Measurements from ENCODE around the gene CKS1B. TPM values are rescaled to one million over a fixed set of nuclear protein-coding genes. Genes with fewer than 3 reads are reported as not detected.

Gene CKS1B
- total RNA-seq, 6 experiments from 2014 or later, result 14.9 to 51.7 (median 23.1) TPM

- Histone ChIP-seq H3K9me3 (no peaks in the 10 kb centered on the region), H3K27me3 (no peaks in the 10 kb centered on the region), H3K4me1 (peaks cover 0 to 10% (median 0%) of the 10 kb centered on the region in 4 donors), H3K27ac (no peak overlapping the region), H3K4me3 (no peak overlapping the region), H3K36me3 (peaks cover 0 to 9% (median 0%) of the 10 kb centered on the region in 4 donors)
- ATAC-seq, result peak in 1 of 4 donors; percentile 5
- TF ChIP-seq CTCF (IDR thresholded peaks at IDR 0.05) (no peak), POLR2A (IDR thresholded peaks at IDR 0.05) (no peak)
- intact Hi-C loops (cut with DNase I), result no loop called here
- 79% methylated on average over 6 of the region's 14 CpGs for WGBS (ENCODE audit: insufficient coverage, low coverage, low lambda C conversion rate, missing lambda C conversion rate)
- no peak for DNase-seq
Observed at GRCh38 chr1:154992721-154993571, 18.5 kb downstream of the CKS1B start.

DNA sequence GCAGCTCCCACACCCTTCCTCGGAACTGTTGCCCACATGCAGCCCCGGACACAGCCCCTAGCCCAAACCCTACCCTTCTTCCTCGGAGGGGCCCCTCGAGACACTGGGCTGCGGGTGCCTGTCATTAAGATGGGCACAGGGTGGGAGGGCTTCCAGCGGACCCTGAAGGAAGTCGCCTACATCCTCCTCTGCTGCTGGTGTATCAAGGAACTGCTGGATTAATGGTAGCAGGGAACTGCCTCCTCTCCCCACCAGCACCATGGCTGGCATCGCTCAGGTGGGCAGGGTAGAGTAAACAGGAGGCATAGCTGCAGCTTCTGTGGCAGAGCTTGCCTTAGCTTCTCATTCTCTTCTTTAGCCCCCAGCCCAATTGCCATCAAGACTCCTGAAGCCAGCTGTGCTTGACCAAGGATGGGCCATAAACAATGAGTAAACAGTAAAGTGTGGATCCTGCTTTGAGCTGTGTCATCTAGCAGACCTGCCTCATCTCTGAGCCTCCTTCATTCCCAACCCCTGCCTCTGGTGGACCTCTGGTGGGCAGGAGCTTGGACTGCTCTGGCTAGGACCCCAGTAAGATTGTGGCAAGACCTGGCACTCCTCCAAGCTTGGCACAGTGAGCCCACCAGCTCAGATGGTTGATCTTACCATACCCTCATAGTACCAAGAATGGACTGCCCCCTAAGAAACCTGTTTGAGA lies 19.2 kb downstream of the CKS1B start, which contains the start of gene LENEP:
Gene LENEP (plus strand): TSS at position 15 of the 697 bp plus-strand sequence. CDS start 22 bp downstream, at position 37.
- ATAC-seq, result no peak
- H3K36me3 ChIP-seq, result peaks cover 0 to 6% (median 0%) of the 10 kb centered on the region in 4 donors
- H3K4me1 ChIP-seq, result peaks cover 0 to 9% (median 0%) of the 10 kb centered on the region in 4 donors
- no peaks in the 10 kb centered on the region for H3K9me3 ChIP-seq
- H3K4me3 ChIP-seq, result no peak within 1 kb of the TSS
- DNase-seq, result no peak
- intact Hi-C loops (cut with DNase I), result no loop called here
- TF ChIP-seq CTCF (IDR thresholded peaks at IDR 0.05), result no peak
- TF ChIP-seq POLR2A (IDR thresholded peaks at IDR 0.05), result no peak
- H3K27me3 ChIP-seq, result no peaks in the 10 kb centered on the region
- H3K27ac ChIP-seq, result no peak within 1 kb of the TSS
- WGBS (ENCODE audit: insufficient coverage, low coverage, low lambda C conversion rate, missing lambda C conversion rate), result 80% methylated on average over 1 of the region's 8 CpGs

DNA sequence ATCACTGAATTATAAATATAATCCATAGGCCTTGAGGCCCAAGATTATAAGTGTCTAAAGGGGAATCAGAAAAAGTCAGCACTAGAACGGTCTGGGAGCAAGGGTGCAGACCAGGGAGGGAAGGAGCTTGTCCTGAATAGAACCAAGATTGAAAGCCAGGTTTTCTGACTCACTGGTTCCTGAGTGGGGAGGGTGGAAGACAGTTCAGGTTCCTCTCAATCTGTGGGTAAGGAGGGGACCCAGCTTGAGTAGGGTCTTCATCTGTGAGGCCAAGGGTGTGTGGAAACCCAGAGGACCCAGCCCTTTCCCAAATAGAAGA lies 19.7 kb downstream of the CKS1B start:
- Histone ChIP-seq H3K27me3 (no peaks in the 10 kb centered on the region), H3K4me1 (peaks cover 0 to 9% (median under 1%) of the 10 kb centered on the region in 4 donors), H3K36me3 (peaks cover 0 to 5% (median 0%) of the 10 kb centered on the region in 4 donors), H3K9me3 (no peaks in the 10 kb centered on the region), H3K4me3 (no peak overlapping the region), H3K27ac (no peak overlapping the region)
- no peak for DNase-seq
- intact Hi-C loops (cut with DNase I), result no loop called here
- 82% methylated on average over 1 of the region's 1 CpG for WGBS (ENCODE audit: insufficient coverage, low coverage, low lambda C conversion rate, missing lambda C conversion rate)
- ATAC-seq, result no peak
- no peak for TF ChIP-seq POLR2A (IDR thresholded peaks at IDR 0.05)
- TF ChIP-seq CTCF (IDR thresholded peaks at IDR 0.05), result no peak

DNA sequence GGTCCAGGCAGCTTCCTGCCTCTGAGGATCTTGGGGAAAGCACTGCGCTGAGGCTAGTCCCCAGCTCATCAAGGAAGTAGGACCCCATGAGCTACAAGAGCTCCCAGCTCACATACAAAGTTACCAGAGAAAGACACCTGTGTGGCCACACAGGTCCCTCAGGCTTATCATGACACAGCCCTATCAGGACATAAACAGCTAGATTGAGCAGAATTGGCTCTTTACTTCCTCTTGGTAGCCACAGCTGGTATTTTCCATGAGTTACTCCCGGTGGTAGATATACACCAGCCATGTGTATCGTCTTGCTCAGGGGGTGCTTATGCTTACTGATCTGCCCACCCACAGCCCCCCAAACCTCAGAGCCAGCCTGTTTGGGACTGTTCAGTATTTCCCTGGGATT lies 20.1 kb downstream of the CKS1B start:
- DNase-seq, result no peak
- H3K27me3 ChIP-seq, result no peaks in the 10 kb centered on the region
- peaks cover 0 to 5% (median 0%) of the 10 kb centered on the region in 4 donors for H3K36me3 ChIP-seq
- peaks cover 0 to 12% (median 3%) of the 10 kb centered on the region in 4 donors for H3K4me1 ChIP-seq
- ATAC-seq, result no peak
- no peak overlapping the region for H3K27ac ChIP-seq
- intact Hi-C loops (cut with DNase I), result no loop called here
- H3K9me3 ChIP-seq, result no peaks in the 10 kb centered on the region
- WGBS (ENCODE audit: insufficient coverage, low coverage, low lambda C conversion rate, missing lambda C conversion rate), result no CpG with 5 or more reads among the region's 3 CpGs
- H3K4me3 ChIP-seq, result no peak overlapping the region
- TF ChIP-seq POLR2A (IDR thresholded peaks at IDR 0.05) (no peak), CTCF (IDR thresholded peaks at IDR 0.05) (no peak)
